HEK293 (cell line): Measurements from ENCODE around the gene PDGFC.

Experiments
- REST ChIP-seq: fragments of 450-650 bp; formaldehyde crosslinking; IDR thresholded peaks from 2 replicates; pipeline ENCODE4 v1.5.1; 2016; ENCODE audit warnings: missing biosample characterization, missing genetic modification characterization
- ZBTB17 ChIP-seq: fragments of 450-650 bp; formaldehyde crosslinking; IDR thresholded peaks from 2 replicates; pipeline ENCODE4 v1.5.1; 2016; ENCODE audit warnings: missing biosample characterization, missing genetic modification characterization
- ZNF121 ChIP-seq: fragments of 450-650 bp; formaldehyde crosslinking; IDR thresholded peaks from 2 replicates; pipeline ENCODE4 v1.5.1; 2016; ENCODE audit warnings: missing biosample characterization, missing genetic modification characterization
- ZNF510 ChIP-seq: fragments of 450-650 bp; formaldehyde crosslinking; IDR thresholded peaks from 2 replicates; pipeline ENCODE4 v1.5.1; 2018; ENCODE audit warnings: mild to moderate bottlenecking, missing genetic modification characterization, missing biosample characterization; ENCODE audit not compliant: insufficient replicate concordance

GRCh38 chr4:156816360-156816755 lies 155.2 kb downstream of the PDGFC start:
- TF ChIP-seq ZNF121 (no peak), ZBTB17 (tag by site-specific recombination) (no peak), REST (no peak), ZNF510 (tag by site-specific recombination) (no peak)
